ENCODE data around the gene DDX31. TPM values are rescaled to one million over a fixed set of nuclear protein-coding genes. Genes with fewer than 3 reads are reported as not detected.

Gene DDX31
- total and polyA plus RNA-seq, 9 of the 15 experiments (the other 6 are each of a cell fraction or from before 2014, with no cell fraction given), result 11.9 to 24.6 (median 22.2) TPM

DNA sequence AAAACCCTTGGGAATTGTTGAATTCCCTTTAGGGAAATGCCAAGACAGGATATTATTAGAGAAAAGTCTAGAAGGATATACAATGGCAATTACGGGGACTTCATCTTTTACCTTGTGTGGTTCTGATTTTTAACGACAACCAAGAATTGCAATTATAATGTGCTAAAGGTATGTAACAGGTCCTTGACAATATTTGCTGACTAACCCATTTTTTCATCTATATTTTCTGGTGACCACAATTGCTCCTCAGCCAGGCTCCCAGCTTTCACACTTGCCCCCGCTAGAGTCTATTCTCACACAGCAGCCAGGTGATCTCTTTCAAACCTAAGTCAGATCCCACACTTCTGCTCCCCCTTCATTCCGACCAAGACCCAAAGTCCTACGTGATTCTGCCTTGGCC is 53.1 kb downstream of the DDX31 start (continued):
- TF ChIP-seq ELF4 (CRISPR knock-in tag; IDR thresholded peaks at IDR 0.05), result no peak
- no peak for TF ChIP-seq ZNF431 (CRISPR knock-in tag; IDR thresholded peaks at IDR 0.05)
- TF ChIP-seq TRIM24 (IDR thresholded peaks at IDR 0.05), result no peak
- TF ChIP-seq THRA (IDR thresholded peaks at IDR 0.05), result no peak
- no peak for TF ChIP-seq ZNF274 (IDR thresholded peaks at IDR 0.05; ENCODE audit: borderline replicate concordance, low read depth, low read length)
- no peak for TF ChIP-seq ZNF24 (IDR thresholded peaks at IDR 0.05)
- TF ChIP-seq YBX1 (IDR thresholded peaks at IDR 0.05), result no peak
- no peak for TF ChIP-seq HIVEP1 (CRISPR knock-in tag; IDR thresholded peaks at IDR 0.05)
- TF ChIP-seq, protein P1, sequence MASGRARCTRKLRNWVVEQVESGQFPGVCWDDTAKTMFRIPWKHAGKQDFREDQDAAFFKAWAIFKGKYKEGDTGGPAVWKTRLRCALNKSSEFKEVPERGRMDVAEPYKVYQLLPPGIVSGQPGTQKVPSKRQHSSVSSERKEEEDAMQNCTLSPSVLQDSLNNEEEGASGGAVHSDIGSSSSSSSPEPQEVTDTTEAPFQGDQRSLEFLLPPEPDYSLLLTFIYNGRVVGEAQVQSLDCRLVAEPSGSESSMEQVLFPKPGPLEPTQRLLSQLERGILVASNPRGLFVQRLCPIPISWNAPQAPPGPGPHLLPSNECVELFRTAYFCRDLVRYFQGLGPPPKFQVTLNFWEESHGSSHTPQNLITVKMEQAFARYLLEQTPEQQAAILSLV (tag; IDR thresholded peaks at IDR 0.05), result no peak

- ATAC-seq, result no peak
- TF ChIP-seq BCOR (IDR thresholded peaks at IDR 0.05), result no peak
- TF ChIP-seq KHSRP (IDR thresholded peaks at IDR 0.05), result no peak
- TF ChIP-seq, protein P2, sequence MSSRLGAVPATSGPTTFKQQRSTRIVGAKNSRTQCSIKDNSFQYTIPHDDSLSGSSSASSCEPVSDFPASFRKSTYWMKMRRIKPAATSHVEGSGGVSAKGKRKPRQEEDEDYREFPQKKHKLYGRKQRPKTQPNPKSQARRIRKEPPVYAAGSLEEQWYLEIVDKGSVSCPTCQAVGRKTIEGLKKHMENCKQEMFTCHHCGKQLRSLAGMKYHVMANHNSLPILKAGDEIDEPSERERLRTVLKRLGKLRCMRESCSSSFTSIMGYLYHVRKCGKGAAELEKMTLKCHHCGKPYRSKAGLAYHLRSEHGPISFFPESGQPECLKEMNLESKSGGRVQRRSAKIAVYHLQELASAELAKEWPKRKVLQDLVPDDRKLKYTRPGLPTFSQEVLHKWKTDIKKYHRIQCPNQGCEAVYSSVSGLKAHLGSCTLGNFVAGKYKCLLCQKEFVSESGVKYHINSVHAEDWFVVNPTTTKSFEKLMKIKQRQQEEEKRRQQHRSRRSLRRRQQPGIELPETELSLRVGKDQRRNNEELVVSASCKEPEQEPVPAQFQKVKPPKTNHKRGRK (tag; IDR thresholded peaks at IDR 0.05), result no peak
- no peak for TF ChIP-seq BRD9 (IDR thresholded peaks at IDR 0.05; ENCODE audit: low read depth, partially characterized antibody)
- TF ChIP-seq ZNF79 (CRISPR knock-in tag; IDR thresholded peaks at IDR 0.05; ENCODE audit: low read depth), result no peak
- no peak for TF ChIP-seq HDAC1 (IDR thresholded peaks at IDR 0.05)
- TF ChIP-seq SP2 (IDR thresholded peaks at IDR 0.05; ENCODE audit: extremely low read depth, low read depth, low read length, poor library complexity, severe bottlenecking), result no peak
- TF ChIP-seq TAF7 (tag; IDR thresholded peaks at IDR 0.05), result no peak
Measured at GRCh38 chr9:132615774-132616173, 54.0 kb downstream of the DDX31 start.

More at GRCh38 chr9:132615774-132616173, 54.0 kb downstream of the DDX31 start:
- Histone ChIP-seq H3K9ac (ENCODE audit: insufficient read depth in 1 of 2, low read depth in 2 of 2, low read length in 2 of 2) (no peak overlapping the region), H4K20me1 (replicated peaks; ENCODE audit: control insufficient read depth, insufficient read depth, low read length) (no peaks in the 10 kb centered on the region), H3K9me1 (ENCODE audit: control insufficient read depth, insufficient read depth, low read length) (no peaks in the 10 kb centered on the region), H3K27ac (ENCODE audit: extremely low read depth, low read depth, low read length) (no peak overlapping the region), H3K79me2 (ENCODE audit: control insufficient read depth, insufficient read depth, low read length) (no peaks in the 10 kb centered on the region), H3K4me1 (replicated peaks in 1 of 2; ENCODE audit: control insufficient read depth in 2 of 2, insufficient read depth in 2 of 2, low read length in 2 of 2) (no peaks in the 10 kb centered on the region), H3K36me3 (ENCODE audit: control insufficient read depth, insufficient read depth, low read length) (peaks cover 90% of the 10 kb centered on the region), H2AFZ (ENCODE audit: low read depth, low read length) (no peak overlapping the region), H3K9me3 (replicated peaks; ENCODE audit: control insufficient read depth, insufficient read depth, low read depth, low read length) (no peaks in the 10 kb centered on the region), H3K4me2 (ENCODE audit: insufficient read depth, low read length) (no peak overlapping the region), H3K4me3 (no peak overlapping the region), H3K27me3 (ENCODE audit: control insufficient read depth in 2 of 2, insufficient read depth in 2 of 2, low read length in 2 of 2) (no peaks in the 10 kb centered on the region)
- no peak for DNase-seq (ENCODE audit: extremely low read depth in 1 of 4, low spot score in 3 of 4)
- POLR2A ChIA-PET, result interaction anchor here (1.2 kb wide), 1 partner anchor 10 kb away, joined by 5 read pairs; no protein-coding TSS in a partner anchor
- WGBS (ENCODE audit: insufficient coverage, low coverage, missing lambda C conversion rate), result 65% methylated on average over 2 of the region's 2 CpGs
- BruUV-seq (replicated peaks), result no TSS peak
- in situ Hi-C loops (cut with MboI), result no loop called here
- no peak for FAIRE-seq
- intact Hi-C loops (cut with micrococcal nuclease), result no loop called here
- CTCF ChIA-PET (ENCODE audit: low intra/inter-chr PET ratio), result interaction anchor here (0.6 kb wide), 1 partner anchor 27 kb away, joined by 3 read pairs; no protein-coding TSS in a partner anchor
